K562 (cell line): ENCODE data around the gene SLC7A4. TPM values are rescaled to one million over a fixed set of nuclear protein-coding genes. Genes with fewer than 3 reads are reported as not detected.

Experiments
- ADNP ChIP-seq: fragments of 200-800 bp; sonication (Bioruptor generic); IDR thresholded peaks from 2 replicates; pipeline ENCODE4 v1.6.1; 2016; ENCODE audit warnings: missing genetic modification characterization, missing compliant biosample characterization
- BRF1 ChIP-seq: IDR thresholded peaks from 3 replicates; pipeline ENCODE4 v1.6.1; 2011; ENCODE audit warnings: borderline replicate concordance, mild to moderate bottlenecking; ENCODE audit not compliant: insufficient read length; ENCODE audit errors: extremely low read depth
- CC2D1A ChIP-seq: fragments of 450-650 bp; IDR thresholded peaks from 2 replicates; pipeline ENCODE4 v1.6.1; 2017; ENCODE audit warnings: mild to moderate bottlenecking
- CREB5 ChIP-seq: fragments of 250-450 bp; sonication (Bioruptor Pico); IDR thresholded peaks from 2 replicates; pipeline ENCODE4 v1.5.0; 2020; ENCODE audit warnings: mild to moderate bottlenecking
- HCFC1 ChIP-seq: IDR thresholded peaks from 2 replicates; pipeline ENCODE4 v1.6.1; 2012; ENCODE audit warnings: low read depth, low read length, improper control_type of control experiment
- MYC ChIP-seq, 2 experiments: fragments of 250-450 bp in 1 of 2; sonication (Bioruptor Pico) in 1 of 2; IDR thresholded peaks; 2 replicates each; pipeline versions ENCODE4 v1.5.1 to v1.6.1; 2012 to 2021; ENCODE audit warnings: low read depth in 2 of 2, borderline replicate concordance in 1 of 2, improper control_type of control experiment in 1 of 2, low read length in 1 of 2, mild to moderate bottlenecking in 1 of 2, moderate library complexity in 1 of 2
- NFIC ChIP-seq: fragments of 450-650 bp; IDR thresholded peaks from 2 replicates; pipeline ENCODE4 v1.6.1; 2017; ENCODE audit warnings: mild to moderate bottlenecking, inconsistent platforms
- PURB ChIP-seq: sonication (generic); formaldehyde crosslinking; IDR thresholded peaks from 2 replicates; pipeline ENCODE4 v1.9.0; 2021; ENCODE audit warnings: low read depth, mild to moderate bottlenecking, missing genetic modification reagents
- SMARCC2 ChIP-seq: fragments of 450-650 bp; IDR thresholded peaks from 2 replicates; pipeline ENCODE4 v1.6.1; 2017; ENCODE audit warnings: antibody characterized with exemption, moderate library complexity, mild to moderate bottlenecking, low read depth
- SPI1 ChIP-seq: IDR thresholded peaks from 2 replicates; pipeline ENCODE4 v1.6.1; 2011; ENCODE audit warnings: low read depth, low read length, control low read depth, borderline replicate concordance
- SREBF1 ChIP-seq: fragments of 150-350 bp; IDR thresholded peaks from 2 replicates; pipeline ENCODE4 v1.6.1; 2014; ENCODE audit warnings: antibody characterized with exemption, low read depth, low read length, borderline replicate concordance
- ZKSCAN8 ChIP-seq: fragments of 200-800 bp; sonication (Bioruptor generic); IDR thresholded peaks from 2 replicates; pipeline ENCODE4 v1.6.1; 2016; ENCODE audit warnings: missing genetic modification characterization, missing compliant biosample characterization
- ZNF140 ChIP-seq: fragments of 250-450 bp; sonication (Bioruptor Pico); IDR thresholded peaks from 2 replicates; pipeline ENCODE4 v1.8.0; 2021; ENCODE audit warnings: moderate library complexity, mild to moderate bottlenecking, inconsistent platforms
- ZNF740 ChIP-seq, 3 experiments: fragments of 200-800 bp in 1 of 3; sonication (Bioruptor generic) in 1 of 3; sonication (generic) in 1 of 3; formaldehyde crosslinking in 1 of 3; IDR thresholded peaks; 2 replicates each; pipeline versions ENCODE4 v1.6.1 to v1.8.0; 2016 to 2022; ENCODE audit warnings: mild to moderate bottlenecking in 2 of 3, missing compliant biosample characterization in 2 of 3, missing genetic modification characterization in 2 of 3, missing genetic modification reagents in 1 of 3
- ZNF76 ChIP-seq: fragments of 250-450 bp; sonication (Bioruptor Pico); IDR thresholded peaks from 2 replicates; pipeline ENCODE4 v1.4.0; 2020; ENCODE audit warnings: mild to moderate bottlenecking, moderate library complexity, borderline replicate concordance
- ZSCAN32 ChIP-seq: fragments of 450-650 bp; formaldehyde crosslinking; IDR thresholded peaks from 2 replicates; pipeline ENCODE4 v1.4.0; 2020; ENCODE audit warnings: mild to moderate bottlenecking, moderate library complexity
- polyA plus RNA-seq, 8 experiments: library from polyadenylated mRNA; depleted of rRNA in 4 of 8; stranded (reverse) in 5 of 8; unstranded in 3 of 8; fragments of >200 nt; fragmentation: Nextera tagmentation in 2 of 8; fragmentation: Illumina TruSeq in 1 of 8; extraction: Ambion mirVana in 2 of 8; extraction: Trizol in 1 of 8; gene quantifications; 2 replicates each; pipeline versions ENCODE4 v1.2.1 to v1.2.3, GENCODE V29; 2011 to 2014; ENCODE audit warnings: inconsistent platforms in 1 of 8, missing spikeins in 1 of 8
- total RNA-seq, 7 experiments: library from RNA; depleted of rRNA in 6 of 7; stranded (reverse); fragments of >200 nt in 6 of 7; fragmentation: Illumina TruSeq in 2 of 7; extraction: Trizol in 2 of 7; gene quantifications; 2 replicates each; pipeline versions ENCODE4 v1.2.1 to v1.2.3, GENCODE V29; 2011 to 2021; ENCODE audit warnings: low replicate concordance in 1 of 7
- TF ChIP-seq, protein P1 (sequence below): sonication (generic); formaldehyde crosslinking; IDR thresholded peaks from 2 replicates; pipeline ENCODE4 v1.5.0; 2020; ENCODE audit warnings: missing genetic modification reagents
- TF ChIP-seq, protein P2 (sequence below), 2 experiments: fragments of 200-800 bp in 1 of 2; sonication (Bioruptor generic) in 1 of 2; sonication (generic) in 1 of 2; formaldehyde crosslinking in 1 of 2; IDR thresholded peaks in 1 of 2; conservative IDR thresholded peaks in 1 of 2; 2 replicates each; pipeline versions ENCODE4 v1.5.0 to v1.6.1; 2016 to 2020; ENCODE audit warnings: missing compliant biosample characterization in 1 of 2, missing genetic modification characterization in 1 of 2, missing genetic modification reagents in 1 of 2

SLC7A4 gene
- total and polyA plus RNA-seq, 9 of the 15 experiments (the other 6 are each of a cell fraction or from before 2014, with no cell fraction given) = not detected

- TF ChIP-seq, protein P1, sequence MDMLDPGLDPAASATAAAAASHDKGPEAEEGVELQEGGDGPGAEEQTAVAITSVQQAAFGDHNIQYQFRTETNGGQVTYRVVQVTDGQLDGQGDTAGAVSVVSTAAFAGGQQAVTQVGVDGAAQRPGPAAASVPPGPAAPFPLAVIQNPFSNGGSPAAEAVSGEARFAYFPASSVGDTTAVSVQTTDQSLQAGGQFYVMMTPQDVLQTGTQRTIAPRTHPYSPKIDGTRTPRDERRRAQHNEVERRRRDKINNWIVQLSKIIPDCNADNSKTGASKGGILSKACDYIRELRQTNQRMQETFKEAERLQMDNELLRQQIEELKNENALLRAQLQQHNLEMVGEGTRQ = no peak
- no peak for TF ChIP-seq CC2D1A
- no peak for TF ChIP-seq HCFC1
- no peak for TF ChIP-seq ZNF740 (CRISPR knock-in tag; IDR thresholded peaks at IDR 0.05)
- TF ChIP-seq ZNF740 (tag; IDR thresholded peaks at IDR 0.05) = peak in 1 of 2 experiments; percentile 80; a peak in 2 of 4 replicates
- TF ChIP-seq SREBF1 = no peak
- TF ChIP-seq, protein P2, sequence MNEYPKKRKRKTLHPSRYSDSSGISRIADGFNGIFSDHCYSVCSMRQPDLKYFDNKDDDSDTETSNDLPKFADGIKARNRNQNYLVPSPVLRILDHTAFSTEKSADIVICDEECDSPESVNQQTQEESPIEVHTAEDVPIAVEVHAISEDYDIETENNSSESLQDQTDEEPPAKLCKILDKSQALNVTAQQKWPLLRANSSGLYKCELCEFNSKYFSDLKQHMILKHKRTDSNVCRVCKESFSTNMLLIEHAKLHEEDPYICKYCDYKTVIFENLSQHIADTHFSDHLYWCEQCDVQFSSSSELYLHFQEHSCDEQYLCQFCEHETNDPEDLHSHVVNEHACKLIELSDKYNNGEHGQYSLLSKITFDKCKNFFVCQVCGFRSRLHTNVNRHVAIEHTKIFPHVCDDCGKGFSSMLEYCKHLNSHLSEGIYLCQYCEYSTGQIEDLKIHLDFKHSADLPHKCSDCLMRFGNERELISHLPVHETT (CRISPR knock-in tag; conservative IDR thresholded peaks at IDR 0.05 in 1 of 2, IDR thresholded peaks at IDR 0.05 in 1 of 2) = no peak
- TF ChIP-seq CREB5 (CRISPR knock-in tag) = no peak
- TF ChIP-seq SPI1 = no peak
- TF ChIP-seq BRF1 = no peak
- TF ChIP-seq NFIC = no peak
- TF ChIP-seq ZNF76 (CRISPR knock-in tag) = peak; percentile 17; the same call in 1 of the 2 replicates
- no peak for TF ChIP-seq MYC (IDR thresholded peaks at IDR 0.05; ENCODE audit: low read depth, low read length)
- no peak for TF ChIP-seq MYC (CRISPR knock-in tag; IDR thresholded peaks at IDR 0.05; ENCODE audit: borderline replicate concordance, low read depth)
- no peak for TF ChIP-seq SMARCC2
- no peak for TF ChIP-seq ZKSCAN8 (CRISPR knock-in tag)
- peak; percentile 42; the same call in 1 of the 2 replicates for TF ChIP-seq ZSCAN32 (CRISPR knock-in tag)
- TF ChIP-seq PURB (CRISPR knock-in tag) = no peak
- TF ChIP-seq ADNP (tag) = no peak
- no peak for TF ChIP-seq ZNF140 (CRISPR knock-in tag)
Observed at GRCh38 chr22:21000987-21001600, 31.3 kb downstream of the SLC7A4 start (continued).
